ENCODE data around the gene GIPC3.
"Not testable (repeated sequence)": the region's sequence is repeated elsewhere in the genome, so short reads cannot be mapped to it uniquely, and the experiment has no call there.

GIPC3 gene

DNA sequence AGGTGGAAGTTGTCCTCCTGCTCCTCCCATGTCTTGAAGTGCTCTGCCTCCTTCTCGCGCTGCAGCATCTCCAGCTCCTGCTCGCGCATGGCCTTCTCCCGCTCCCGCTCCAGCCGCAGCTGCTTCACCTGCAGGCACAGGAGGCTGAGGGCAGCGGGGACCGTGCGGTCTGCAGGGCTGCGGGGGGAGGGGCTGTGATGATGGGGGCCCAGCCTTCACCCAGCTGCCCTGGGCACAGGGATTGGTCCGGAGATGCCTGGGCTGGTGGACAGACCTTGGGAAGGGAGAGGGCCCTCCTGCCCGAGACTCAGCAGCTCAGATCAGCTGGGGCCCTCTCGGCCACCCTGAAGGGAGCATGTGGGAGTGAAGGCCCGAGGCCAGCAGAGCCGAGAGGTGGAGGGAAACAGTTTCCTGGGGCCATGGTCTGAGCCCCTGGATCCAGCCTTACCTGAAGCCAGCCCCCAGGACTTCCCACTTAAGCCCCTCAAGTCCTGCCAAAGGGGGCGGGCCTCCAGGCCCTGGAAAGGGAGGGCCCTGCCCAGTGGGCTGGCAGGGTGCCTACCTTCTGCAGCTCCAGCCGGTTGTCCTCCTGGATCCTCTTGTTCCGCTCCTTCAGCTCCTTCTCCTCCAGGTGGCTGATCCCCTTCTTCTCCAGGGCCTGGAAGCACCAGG, 35.0 kb downstream of the GIPC3 start:
- DNase-seq: no peak

GRCh38 chr19:3620817-3621547, 35.7 kb downstream of the GIPC3 start:
- no peak for DNase-seq

DNA sequence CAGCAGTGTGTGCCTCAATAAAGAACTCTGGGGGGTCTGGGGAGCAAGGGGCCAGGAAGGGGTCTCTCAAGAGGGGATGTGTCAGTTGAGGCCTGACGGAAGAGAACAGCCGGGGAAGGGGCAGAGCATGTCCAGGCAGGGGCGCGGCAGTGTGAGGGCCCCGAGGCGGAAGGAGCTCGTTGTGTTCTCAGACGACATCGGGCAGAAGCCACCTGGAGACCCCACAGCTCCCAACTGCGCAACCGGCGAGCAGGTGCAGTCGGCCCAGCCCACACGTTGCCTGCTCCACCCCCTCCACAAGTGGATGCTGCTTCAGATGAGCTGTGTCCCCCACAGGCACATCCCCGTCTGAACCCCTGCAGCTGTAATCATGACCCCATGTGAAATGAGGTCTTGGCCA, 36.4 kb downstream of the GIPC3 start:
- DNase-seq: no peak

DNA sequence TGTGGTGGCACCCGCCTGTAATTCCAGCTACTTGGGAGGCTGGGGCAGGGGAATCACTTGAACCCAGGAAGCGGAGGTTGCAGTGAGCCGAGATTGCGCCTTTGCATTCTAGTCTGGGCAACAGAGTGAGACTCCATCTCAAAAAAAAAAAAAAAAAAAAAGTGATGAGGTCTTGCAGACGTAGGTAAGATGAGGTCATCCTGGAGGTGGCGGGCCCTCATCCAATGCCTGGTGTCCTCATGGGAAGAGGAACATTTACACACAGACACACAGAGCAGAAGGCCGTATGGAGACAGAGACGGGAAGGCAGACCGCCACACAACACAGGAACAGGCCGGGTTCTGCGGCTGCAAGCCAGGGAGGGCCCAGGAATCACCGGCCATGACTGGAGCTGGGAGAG, 36.9 kb downstream of the GIPC3 start:
- no peak for DNase-seq

DNA sequence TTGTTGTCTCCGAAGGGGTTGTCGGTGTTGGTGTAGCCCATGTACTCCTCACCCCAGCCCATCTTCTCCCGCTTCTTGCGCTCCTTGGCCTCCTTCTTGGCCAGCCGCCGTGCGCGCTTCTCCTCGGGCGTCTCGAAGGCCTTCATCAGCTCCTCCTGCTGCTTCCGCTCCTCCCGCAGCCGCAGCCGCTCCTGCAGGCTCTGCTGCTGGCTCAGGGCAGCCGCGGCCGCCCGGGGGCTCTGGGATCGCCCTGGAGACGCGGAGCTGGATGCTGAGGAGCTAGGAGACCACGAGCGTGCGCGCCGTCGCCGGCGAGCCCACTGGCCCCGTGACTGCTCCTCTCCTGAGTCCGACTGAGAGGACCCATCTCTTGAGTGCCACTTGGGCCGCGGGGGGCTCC, 38.4 kb downstream of the GIPC3 start:
- no peak for DNase-seq

- peak; percentile 26 for DNase-seq
Observed at GRCh38 chr19:3625996-3626472, 40.8 kb downstream of the GIPC3 start.

- DNase-seq: peak; percentile 99
Observed at GRCh38 chr19:3626473-3627350, 41.4 kb downstream of the GIPC3 start, which contains the start of gene CACTIN. Gene CACTIN (minus strand): TSS chr19:3626790. CDS start chr19:3626762, 28 bp downstream.

DNA sequence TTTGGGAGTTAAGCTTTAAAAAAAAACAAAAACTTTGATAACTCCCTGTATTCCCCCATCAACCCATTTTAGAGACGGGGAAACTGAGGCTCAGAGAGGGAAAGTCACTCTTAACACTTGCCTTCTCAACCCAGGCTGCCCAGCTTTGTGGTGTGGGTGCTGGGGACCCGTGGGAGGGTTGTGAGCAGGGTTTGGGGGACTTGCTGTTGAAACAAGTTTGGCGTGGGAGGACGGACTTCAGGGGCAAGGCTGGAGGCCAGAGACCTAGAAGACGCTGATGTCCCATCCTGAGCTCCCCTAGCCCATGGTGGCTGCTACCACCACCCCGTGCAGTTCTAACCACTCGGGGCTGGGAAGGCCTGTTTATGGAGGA, 42.1 kb downstream of the GIPC3 start:
- DNase-seq: no peak

DNA sequence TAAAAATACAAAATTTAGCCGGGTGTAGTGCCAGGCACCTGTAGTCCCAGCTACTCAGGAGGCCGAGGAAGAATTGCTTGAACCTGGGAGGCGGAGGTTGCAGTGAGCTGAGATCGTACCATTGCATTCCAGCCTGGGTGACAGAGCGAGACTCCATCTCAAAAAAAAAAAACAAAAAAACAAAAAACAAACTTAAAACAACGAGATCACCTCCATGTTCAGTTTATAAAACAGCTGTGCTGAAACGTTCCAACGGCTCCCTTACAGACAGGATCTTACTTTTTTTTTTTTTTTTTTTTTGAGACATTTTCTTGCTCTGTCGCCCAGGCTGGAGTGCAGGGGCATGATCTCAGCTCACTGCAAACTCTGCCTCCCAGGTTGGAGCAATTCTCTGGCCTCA, 43.5 kb downstream of the GIPC3 start:
- not testable (repeated sequence) for DNase-seq

DNA sequence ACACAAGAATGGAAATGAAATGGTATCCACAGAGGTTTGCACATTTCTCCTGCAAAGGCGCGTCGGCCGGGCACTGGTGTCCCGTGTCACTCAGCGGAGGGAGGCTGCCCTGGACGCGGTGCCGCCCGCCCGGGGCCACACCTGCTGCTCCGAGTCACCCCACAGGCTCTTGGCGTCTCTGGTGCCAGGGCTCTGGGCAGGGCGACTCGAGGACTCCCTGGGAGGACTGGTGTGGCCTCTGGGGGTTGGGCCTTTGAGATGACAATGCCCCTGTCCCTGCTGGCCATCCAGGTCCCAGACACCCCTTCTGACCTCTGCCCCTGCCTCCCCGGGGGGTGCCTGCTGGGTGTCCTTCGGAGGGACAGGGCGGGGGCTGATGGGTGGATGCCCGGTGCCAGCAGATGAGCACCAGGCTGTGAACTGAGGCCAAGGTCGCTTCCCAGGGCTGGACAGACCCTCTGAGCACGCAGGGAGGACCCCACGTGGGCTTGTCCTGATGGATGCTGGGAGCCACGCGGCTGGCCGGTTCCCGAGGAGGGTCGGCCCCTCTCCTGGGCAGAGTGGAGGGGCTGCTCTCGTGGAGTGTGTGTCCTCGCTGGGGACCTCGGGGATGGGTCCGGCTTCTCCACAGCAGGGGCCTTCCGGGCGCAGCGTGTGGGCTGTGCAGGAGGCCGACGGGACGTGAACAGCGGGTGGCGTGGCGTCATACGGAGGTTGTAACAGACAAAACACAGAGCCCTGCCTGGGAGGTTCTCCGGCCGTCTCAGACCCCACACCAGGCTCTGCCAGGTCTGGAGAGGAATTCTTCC, 46.0 kb downstream of the GIPC3 start:
- no peak for DNase-seq

DNA sequence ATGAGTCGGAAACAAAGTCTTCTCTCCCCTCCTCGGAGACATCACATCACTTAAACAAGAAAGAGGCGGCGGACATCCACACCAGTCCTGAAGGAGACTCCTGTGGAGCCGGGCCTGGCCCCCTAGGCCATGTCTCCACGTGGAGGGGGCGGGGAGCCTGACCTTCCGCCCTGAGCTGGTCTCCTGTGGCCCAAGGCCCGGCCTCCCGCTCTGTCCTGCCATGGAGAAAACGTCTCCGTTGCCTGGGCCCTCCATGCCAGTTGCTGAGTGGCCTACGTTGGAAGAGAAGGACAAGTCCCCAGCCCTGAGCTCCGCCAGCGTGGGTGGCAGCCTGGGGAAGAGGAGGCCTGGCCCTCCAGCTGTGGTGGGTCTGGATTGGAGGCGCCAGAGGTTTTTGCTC, 46.8 kb downstream of the GIPC3 start:
- DNase-seq: no peak

DNA sequence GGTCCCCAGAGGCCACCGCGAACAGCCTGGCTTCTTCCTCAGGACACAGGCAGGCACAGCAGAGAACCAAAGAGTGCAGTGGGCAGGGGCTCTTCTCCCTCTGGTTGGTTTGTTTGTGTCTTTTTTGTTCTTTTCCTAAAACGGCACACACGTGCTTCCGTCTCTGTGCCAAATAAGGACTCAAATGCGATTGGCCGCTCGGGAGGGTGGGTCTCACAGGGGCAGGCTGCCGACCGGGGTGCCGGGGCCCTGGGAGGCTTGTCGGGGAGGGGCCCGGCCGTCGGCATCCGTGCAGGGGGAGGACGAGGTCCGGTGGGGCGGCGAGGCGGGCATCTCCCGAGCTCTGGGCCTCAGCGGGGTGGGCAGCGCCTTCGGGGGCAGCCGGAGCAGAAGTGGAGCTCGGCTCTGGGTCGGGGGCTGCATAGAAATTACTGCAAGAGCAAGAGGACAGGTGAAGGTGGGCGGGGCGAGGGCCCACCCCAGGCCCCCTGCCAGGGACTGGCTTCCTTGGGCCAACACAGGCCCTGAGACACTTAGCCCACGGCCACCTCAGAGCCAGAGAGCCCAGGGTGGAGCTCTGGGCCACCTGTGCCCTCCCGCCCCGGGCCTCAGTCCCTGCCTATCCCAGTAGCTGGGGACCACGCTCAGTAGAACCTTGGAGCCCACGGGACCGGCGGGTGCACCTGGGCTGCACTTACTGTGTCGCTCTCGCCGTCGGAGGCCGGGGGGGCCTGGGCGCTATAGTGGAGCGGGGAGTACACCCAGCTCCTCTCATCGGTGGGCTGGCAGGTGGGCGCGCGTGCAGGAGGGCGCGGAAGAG, 47.7 kb downstream of the GIPC3 start:
- no peak for DNase-seq

DNA sequence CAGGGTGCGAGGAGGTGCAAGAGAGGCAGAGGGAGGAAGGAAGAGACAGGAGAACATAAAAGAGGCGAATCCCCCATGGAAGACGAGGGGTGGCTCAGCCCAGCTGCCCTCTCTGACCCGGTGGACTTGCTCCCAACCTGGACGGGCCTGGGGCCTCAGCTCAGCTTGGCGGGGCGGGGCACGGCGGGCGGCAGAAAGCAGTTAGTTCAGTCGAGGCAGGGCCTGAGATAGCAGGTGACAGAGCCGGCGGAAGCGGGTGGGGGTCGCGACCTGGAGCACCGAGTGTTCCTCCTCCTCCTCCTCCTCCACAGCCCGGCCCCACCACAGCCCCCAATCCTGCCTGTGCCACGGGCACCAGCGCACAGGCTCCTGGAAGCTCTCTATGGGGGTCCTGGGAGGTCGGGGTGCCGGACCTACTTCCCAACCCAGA, 48.3 kb downstream of the GIPC3 start:
- DNase-seq: no peak

GRCh38 chr19:3634496-3635045, 49.3 kb downstream of the GIPC3 start:
- DNase-seq: no peak

- no peak for DNase-seq
Observed at GRCh38 chr19:3636506-3636905, 51.2 kb downstream of the GIPC3 start.

DNA sequence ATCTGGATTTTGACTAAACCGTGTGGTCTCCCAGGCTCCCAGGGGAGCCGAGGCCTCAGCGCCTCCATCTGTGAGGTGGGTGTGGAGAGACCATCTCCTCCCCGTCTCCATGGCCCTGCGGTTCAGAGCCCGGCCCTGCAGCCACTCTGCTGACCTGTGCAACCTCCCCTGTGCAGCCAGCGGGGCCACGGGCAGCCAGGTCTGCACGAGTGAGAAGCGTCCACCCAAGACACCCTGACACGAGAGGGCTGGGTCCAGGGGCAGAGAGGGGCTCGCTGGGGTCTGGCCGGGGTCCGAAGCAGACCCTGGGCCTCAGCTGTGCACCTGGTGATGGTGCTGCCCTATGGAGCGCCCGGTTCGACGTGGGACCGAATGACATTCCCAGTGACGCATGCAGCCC, 51.7 kb downstream of the GIPC3 start:
- DNase-seq: no peak

DNA sequence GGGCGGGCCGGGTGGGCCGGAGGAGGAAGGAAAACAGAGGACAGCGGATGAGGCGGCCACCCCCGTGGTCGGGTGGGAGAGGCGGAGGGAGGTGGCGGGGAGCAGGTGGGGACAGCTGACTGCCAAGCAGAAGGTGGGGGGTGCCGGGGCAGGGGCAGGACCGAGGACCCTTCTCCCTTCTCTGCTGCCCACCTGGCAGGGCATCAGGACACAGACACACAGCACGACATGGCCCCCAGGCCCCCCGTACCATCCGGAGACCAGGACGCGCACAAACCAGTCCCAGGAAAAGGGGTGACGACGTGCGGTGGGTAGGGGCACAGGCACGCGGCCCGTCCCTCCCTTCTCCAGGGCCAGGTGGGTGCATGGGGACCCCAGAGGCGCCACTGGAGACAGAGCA, 52.3 kb downstream of the GIPC3 start:
- no peak for DNase-seq

DNA sequence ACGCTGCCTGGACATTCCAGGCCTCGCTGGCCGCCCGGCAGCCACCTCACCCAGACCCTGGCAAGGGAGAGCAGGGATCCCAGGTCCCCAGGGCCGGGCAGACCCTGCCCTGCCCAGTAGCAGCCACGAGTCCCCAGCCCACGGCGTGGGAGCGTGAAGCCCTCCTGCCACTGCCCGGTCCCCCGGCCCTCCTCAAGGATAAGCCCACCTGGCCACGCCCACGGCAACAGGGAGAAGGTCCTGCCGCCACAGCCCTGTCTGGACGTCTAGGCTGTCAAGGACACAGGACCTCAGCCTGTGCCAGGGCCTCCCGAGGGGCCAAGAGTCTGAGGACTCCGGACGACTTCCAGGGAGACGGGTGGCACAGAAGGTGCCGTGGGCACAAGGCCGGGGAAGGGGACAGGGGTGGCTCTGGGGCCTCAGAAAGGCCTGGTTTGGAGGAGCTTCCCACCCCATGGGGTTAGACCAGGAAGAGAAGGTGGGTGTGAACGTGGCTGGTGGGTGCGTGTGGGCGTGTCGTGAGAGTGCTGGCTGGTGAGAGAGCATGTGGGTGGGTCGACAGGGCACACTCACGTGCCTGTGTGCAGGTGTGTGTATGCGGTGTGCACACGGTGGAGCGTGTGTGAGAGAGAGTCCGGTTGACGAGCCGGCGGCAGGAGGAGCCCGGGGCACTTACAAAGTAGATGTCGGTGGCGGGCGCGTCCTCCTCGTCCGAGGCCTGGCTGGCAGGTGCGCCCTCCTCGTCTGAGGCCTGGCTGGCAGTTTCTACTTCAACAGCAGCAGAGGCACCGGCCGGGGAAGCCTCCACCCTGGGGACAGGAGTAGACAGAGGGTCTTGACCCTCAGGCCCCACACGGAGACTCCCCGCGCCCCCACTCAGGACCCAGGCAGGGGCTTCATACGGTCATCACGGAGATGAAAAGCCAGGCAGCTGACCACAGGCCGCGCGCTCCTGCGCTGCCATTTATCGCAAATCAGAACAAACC, 53.2 kb downstream of the GIPC3 start:
- no peak for DNase-seq

GRCh38 chr19:3639479-3639878, 54.2 kb downstream of the GIPC3 start:
- no peak for DNase-seq

Measured in stimulated activated CD4-positive, alpha-beta T cell treated with anti-CD3 and anti-CD28 coated beads, Interleukin-1b, Interleukin-23, amount 100 ng/mL, for 48 hours (primary cell).